ENCODE results near the gene DNAJB11. TPM values are rescaled to one million over a fixed set of nuclear protein-coding genes. Genes with fewer than 3 reads are reported as not detected.

DNAJB11 gene
- total RNA-seq, 2 donors from 2014 or later, result 34.9 to 42.5 TPM

DNA sequence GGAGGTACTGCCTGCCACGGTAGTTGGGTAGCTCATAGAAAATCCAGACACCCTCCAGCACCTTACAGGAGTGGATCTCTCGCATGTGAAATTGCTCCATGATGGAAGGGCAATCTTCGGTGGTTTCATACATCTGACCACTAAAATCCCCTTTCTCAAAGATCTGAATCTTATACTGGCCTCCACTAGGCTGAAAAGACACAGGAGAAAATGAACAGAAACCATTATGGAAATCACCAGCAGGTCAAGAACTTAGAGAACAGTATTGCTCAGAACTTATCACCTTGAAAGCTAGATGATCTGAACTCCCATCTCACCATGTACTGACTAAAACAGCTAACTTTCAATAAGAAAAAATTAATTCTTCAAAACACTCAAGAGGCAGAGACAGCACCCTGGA, 31.7 kb upstream of the DNAJB11 start:
- WGBS, result 93% methylated on average over 3 of the region's 3 CpGs
- TF ChIP-seq POLR2A (IDR thresholded peaks at IDR 0.05) (no peak), CTCF (IDR thresholded peaks at IDR 0.05) (no peak), POLR2AphosphoS5 (IDR thresholded peaks at IDR 0.05) (no peak)
- Histone ChIP-seq H3K36me3 (no peaks in the 10 kb centered on the region), H3K27ac (no peak overlapping the region), H3K4me1 (replicated peaks) (no peaks in the 10 kb centered on the region), H3K27me3 (replicated peaks; ENCODE audit: insufficient read depth) (no peaks in the 10 kb centered on the region), H3K9me3 (no peaks in the 10 kb centered on the region), H3K4me3 (no peak overlapping the region)
- intact Hi-C loops (cut with DNase I), result no loop called here
- no peak for DNase-seq (ENCODE audit: low spot score)

DNA sequence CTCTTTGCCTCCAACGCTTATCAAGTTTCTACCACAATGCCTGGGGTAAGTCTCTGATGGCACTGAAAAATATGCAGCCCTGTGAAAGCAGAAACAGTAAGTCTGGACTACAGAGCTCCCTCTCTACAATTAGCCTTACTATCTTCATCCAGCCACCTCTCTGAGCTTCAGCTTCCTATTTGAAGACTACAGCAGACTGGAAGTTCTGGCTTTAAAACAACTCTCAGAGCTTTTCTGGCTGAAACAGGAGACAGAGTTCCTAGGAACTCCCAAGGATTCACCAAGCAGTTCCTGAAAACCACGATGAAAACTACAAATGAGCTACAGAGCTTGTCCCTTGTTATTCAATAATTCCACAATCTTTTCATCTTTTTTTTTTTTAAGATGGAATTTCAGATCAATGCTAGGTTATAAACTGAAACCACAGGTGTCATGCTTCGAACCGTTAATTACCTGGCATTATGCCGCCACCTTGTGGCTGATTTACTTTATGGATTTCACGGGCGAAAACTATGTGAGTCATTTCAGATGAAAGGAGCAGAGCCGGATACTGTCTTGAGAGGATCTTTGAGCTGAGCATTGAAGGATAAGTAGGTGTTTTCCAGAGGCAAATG, 30.2 kb upstream of the DNAJB11 start:
- Histone ChIP-seq H3K27ac (no peak overlapping the region), H3K4me1 (replicated peaks) (no peaks in the 10 kb centered on the region), H3K27me3 (replicated peaks; ENCODE audit: insufficient read depth) (no peaks in the 10 kb centered on the region), H3K9me3 (no peaks in the 10 kb centered on the region), H3K36me3 (no peaks in the 10 kb centered on the region), H3K4me3 (no peak overlapping the region)
- 11% methylated on average over 8 of the region's 8 CpGs for WGBS
- TF ChIP-seq POLR2AphosphoS5 (IDR thresholded peaks at IDR 0.05) (peak; percentile 52), POLR2A (IDR thresholded peaks at IDR 0.05) (no peak), CTCF (IDR thresholded peaks at IDR 0.05) (peak; percentile 65 to 85 (median 80))
- peak; percentile 77 for DNase-seq (ENCODE audit: low spot score)
- intact Hi-C loops (cut with DNase I), result loop anchor here (2.0 to 5.0 kb wide), 2 partner anchors 280 to 558 kb away; no protein-coding TSS in a partner anchor

GRCh38 chr3:186540835-186541226, 29.7 kb upstream of the DNAJB11 start:
- H3K27ac ChIP-seq, result no peak overlapping the region
- no peak for TF ChIP-seq POLR2A (IDR thresholded peaks at IDR 0.05)
- TF ChIP-seq POLR2AphosphoS5 (IDR thresholded peaks at IDR 0.05), result no peak
- H3K4me3 ChIP-seq, result no peak overlapping the region
- H3K4me1 ChIP-seq (replicated peaks), result no peaks in the 10 kb centered on the region
- H3K27me3 ChIP-seq (replicated peaks; ENCODE audit: insufficient read depth), result no peaks in the 10 kb centered on the region
- H3K9me3 ChIP-seq, result no peaks in the 10 kb centered on the region
- DNase-seq (ENCODE audit: low spot score), result no peak
- 30% methylated on average over 2 of the region's 2 CpGs for WGBS
- no peaks in the 10 kb centered on the region for H3K36me3 ChIP-seq
- intact Hi-C loops (cut with DNase I), result loop anchor here (2.0 to 5.0 kb wide), 2 partner anchors 280 to 559 kb away; no protein-coding TSS in a partner anchor

DNA sequence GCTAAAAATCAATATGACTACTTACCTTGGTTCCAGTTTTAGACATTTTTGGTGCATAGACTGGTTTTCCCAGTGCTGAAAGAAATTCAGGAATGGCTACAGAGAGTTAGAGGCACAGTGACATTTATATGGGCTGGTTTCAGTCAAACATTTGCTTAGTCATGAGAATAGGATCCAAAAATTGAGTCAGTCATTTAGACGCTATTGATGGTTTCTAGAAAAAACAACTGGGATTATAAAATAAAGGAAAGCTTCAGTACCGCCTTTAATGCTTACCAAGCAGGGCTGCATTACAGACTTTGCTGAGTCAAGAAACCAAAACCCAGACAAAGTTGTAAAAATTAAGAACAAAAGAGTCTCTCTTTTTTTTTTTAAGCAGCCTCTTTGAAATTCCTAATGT, 26.2 kb upstream of the DNAJB11 start, which contains the start of gene CRYGS:
Gene CRYGS, minus strand, starts transcription at position 100 of the 400 bp plus-strand sequence. Its CDS starts 54 bp downstream, at position 46.
- TF ChIP-seq CTCF (IDR thresholded peaks at IDR 0.05) (no peak), POLR2AphosphoS5 (IDR thresholded peaks at IDR 0.05) (no peak), POLR2A (IDR thresholded peaks at IDR 0.05) (no peak)
- H3K9me3 ChIP-seq, result no peaks in the 10 kb centered on the region
- intact Hi-C loops (cut with DNase I), result loop anchor here (5.0 kb wide), 1 partner anchor 562 kb away; no protein-coding TSS in a partner anchor
- H3K27ac ChIP-seq, result no peak within 1 kb of the TSS
- DNase-seq (ENCODE audit: low spot score), result no peak
- WGBS, result 61% methylated on average over 2 of the region's 2 CpGs
- no peak within 1 kb of the TSS for H3K4me3 ChIP-seq
- no peaks in the 10 kb centered on the region for H3K27me3 ChIP-seq (replicated peaks; ENCODE audit: insufficient read depth)
- no peaks in the 10 kb centered on the region for H3K4me1 ChIP-seq (replicated peaks)
- no peaks in the 10 kb centered on the region for H3K36me3 ChIP-seq

GRCh38 chr3:186549497-186549896, 21.0 kb upstream of the DNAJB11 start:
- no peaks in the 10 kb centered on the region for H3K27me3 ChIP-seq (replicated peaks; ENCODE audit: insufficient read depth)
- H3K27ac ChIP-seq, result no peak overlapping the region
- WGBS, result 91% methylated on average over 3 of the region's 3 CpGs
- H3K9me3 ChIP-seq, result no peaks in the 10 kb centered on the region
- H3K4me1 ChIP-seq (replicated peaks), result no peaks in the 10 kb centered on the region
- TF ChIP-seq POLR2A (IDR thresholded peaks at IDR 0.05) (no peak), CTCF (IDR thresholded peaks at IDR 0.05) (no peak), POLR2AphosphoS5 (IDR thresholded peaks at IDR 0.05) (no peak)
- peaks cover 0 to 4% of the 10 kb centered on the region in 2 donors for H3K36me3 ChIP-seq
- H3K4me3 ChIP-seq, result no peak overlapping the region
- no peak for DNase-seq (ENCODE audit: low spot score)
- intact Hi-C loops (cut with DNase I), result no loop called here

Measured in prostate gland (tissue), 2 donors.